CD14-positive monocyte (primary cell): ENCODE data around the gene C19orf85. TPM values are rescaled to one million over a fixed set of nuclear protein-coding genes. Genes with fewer than 3 reads are reported as not detected.
A peak's percentile ranks its signal among the peaks of the same experiment; 100 is the strongest.

ENCODE experiments used
- DNase-seq, 3 donors: peaks; one replicate each; pipeline ENCODE4 v3.0.0-alpha.2; 2011 to 2022
- H2AFZ ChIP-seq: 2 replicates; pipeline ENCODE4 v1.6.0; 2012; ENCODE audit warnings: mild to moderate bottlenecking, low read depth, low read length, inconsistent platforms; ENCODE audit not compliant: insufficient read depth, poor library complexity, severe bottlenecking
- H3K27ac ChIP-seq, 2 donors: 1 replicate in 1 of 2; 2 replicates in 1 of 2; pipeline ENCODE4 v1.5.1; 2012 to 2013; ENCODE audit warnings: low read length in 2 of 2, control low read depth in 1 of 2, inconsistent platforms in 1 of 2, low read depth in 1 of 2, mild to moderate bottlenecking in 1 of 2
- H3K27me3 ChIP-seq, 2 donors: one replicate each; pipeline versions ENCODE4 v1.6.0 to v1.6.1; 2011 to 2013; ENCODE audit warnings: low read length in 2 of 2; ENCODE audit not compliant: control insufficient read depth in 2 of 2, insufficient read depth in 2 of 2
- H3K36me3 ChIP-seq, 2 donors: replicated peaks in 1 of 2; 1 replicate in 1 of 2; 2 replicates in 1 of 2; pipeline versions ENCODE4 v1.5.1 to v1.6.1; 2012 to 2013; ENCODE audit warnings: low read length in 2 of 2, control low read depth in 1 of 2, inconsistent platforms in 1 of 2, mild to moderate bottlenecking in 1 of 2; ENCODE audit not compliant: insufficient read depth in 2 of 2, control insufficient read depth in 1 of 2
- H3K4me1 ChIP-seq, 2 donors: 1 replicate in 1 of 2; 2 replicates in 1 of 2; pipeline versions ENCODE4 v1.5.1 to v1.6.1; 2012 to 2013; ENCODE audit warnings: low read length in 2 of 2, control low read depth in 1 of 2, inconsistent platforms in 1 of 2, mild to moderate bottlenecking in 1 of 2, moderate library complexity in 1 of 2; ENCODE audit not compliant: insufficient read depth in 2 of 2, control insufficient read depth in 1 of 2
- H3K4me2 ChIP-seq: replicated peaks from 2 replicates; pipeline ENCODE3; 2012; ENCODE audit warnings: low read length, moderate library complexity, mild to moderate bottlenecking; ENCODE audit not compliant: poor library complexity, severe bottlenecking; ENCODE audit errors: extremely low read depth
- H3K4me3 ChIP-seq, 3 experiments: fragments of 200-600 bp in 1 of 3; sonication (generic) in 1 of 3; replicated peaks in 1 of 3; 1 replicate in 2 of 3; 2 replicates in 1 of 3; pipeline ENCODE4 v1.5.1; 2011 to 2013; ENCODE audit warnings: low read length in 3 of 3, mild to moderate bottlenecking in 3 of 3, control low read depth in 2 of 3, low read depth in 2 of 3, inconsistent platforms in 1 of 3, moderate library complexity in 1 of 3
- H3K79me2 ChIP-seq: 2 replicates; pipeline ENCODE4 v1.6.0; 2012; ENCODE audit warnings: mild to moderate bottlenecking, control low read depth, inconsistent platforms, low read length, moderate library complexity; ENCODE audit not compliant: insufficient read depth
- H3K9ac ChIP-seq: 2 replicates; pipeline ENCODE4 v1.6.0; 2017; ENCODE audit warnings: low read length, mild to moderate bottlenecking; ENCODE audit not compliant: insufficient read depth, poor library complexity, severe bottlenecking
- H3K9me3 ChIP-seq, 2 donors: replicated peaks in 1 of 2; 1 replicate in 1 of 2; 2 replicates in 1 of 2; pipeline versions ENCODE4 v1.5.1 to v1.6.1; 2012 to 2013; ENCODE audit warnings: low read length in 2 of 2, control low read depth in 1 of 2; ENCODE audit not compliant: control insufficient read depth in 1 of 2, insufficient read depth in 1 of 2
- H4K20me1 ChIP-seq: 2 replicates; pipeline ENCODE4 v1.6.0; 2012; ENCODE audit warnings: mild to moderate bottlenecking, low read length, control low read depth, moderate library complexity; ENCODE audit not compliant: insufficient read depth
- H3K27ac Mint-ChIP-seq, 7 donors: one replicate each; pipeline ENCODE4 v1.8.0; 2020; ENCODE audit warnings: mild to moderate bottlenecking in 7 of 7, mixed read lengths in 7 of 7, moderate library complexity in 6 of 7, inconsistent platforms in 2 of 7
- H3K27me3 Mint-ChIP-seq, 3 donors: one replicate each; pipeline ENCODE4 v1.8.0; 2021 to 2022; ENCODE audit warnings: low read depth in 3 of 3, mild to moderate bottlenecking in 3 of 3, mixed read lengths in 3 of 3, moderate library complexity in 3 of 3, inconsistent platforms in 1 of 3
- H3K36me3 Mint-ChIP-seq, 2 donors: one replicate each; pipeline ENCODE4 v1.8.0; 2020; ENCODE audit warnings: mixed read lengths in 2 of 2, inconsistent platforms in 1 of 2, mild to moderate bottlenecking in 1 of 2
- H3K4me1 Mint-ChIP-seq: one replicate; pipeline ENCODE4 v1.8.0; 2020; ENCODE audit warnings: mild to moderate bottlenecking, mixed read lengths
- H3K4me3 Mint-ChIP-seq, 2 donors: one replicate each; pipeline ENCODE4 v1.8.0; 2020; ENCODE audit warnings: mild to moderate bottlenecking in 2 of 2, mixed read lengths in 2 of 2, moderate library complexity in 1 of 2
- H3K9me3 Mint-ChIP-seq, 7 donors: one replicate each; pipeline ENCODE4 v1.8.0; 2020 to 2022; ENCODE audit warnings: mixed read lengths in 7 of 7, mild to moderate bottlenecking in 6 of 7, moderate library complexity in 6 of 7, inconsistent platforms in 2 of 7
- WGBS: methylation state at CpG from one replicate; pipeline ENCODE4 v1.1.5; 2013; ENCODE audit warnings: missing lambda C conversion rate; ENCODE audit not compliant: insufficient coverage; 5-methylcytosine and 5-hydroxymethylcytosine counted together
- intact Hi-C, 2 donors: fragments of 100-400 bp; cut with micrococcal nuclease; formaldehyde crosslinking; loops; one replicate each; pipeline versions ENCODE4 v1.15.0 to v1.15.1; 2023
- polyA plus RNA-seq, 3 donors: library from polyadenylated mRNA; depleted of rRNA in 1 of 3; unstranded in 2 of 3; stranded (reverse) in 1 of 3; fragments of 300-500 nt in 2 of 3; fragments of >200 nt in 1 of 3; fragmentation: Illumina TruSeq in 2 of 3; gene quantifications; 1 replicate in 2 of 3; 2 replicates in 1 of 3; pipeline ENCODE4 v1.2.3, GENCODE V29; 2012 to 2021
- TF ChIP-seq, protein P1 (sequence below): fragments of 200-600 bp; IDR thresholded peaks from one replicate; pipeline ENCODE4 v1.8.0; 2022; ENCODE audit warnings: antibody characterized with exemption, mild to moderate bottlenecking

C19orf85 gene
- polyA plus RNA-seq, 3 donors: not detected

DNA sequence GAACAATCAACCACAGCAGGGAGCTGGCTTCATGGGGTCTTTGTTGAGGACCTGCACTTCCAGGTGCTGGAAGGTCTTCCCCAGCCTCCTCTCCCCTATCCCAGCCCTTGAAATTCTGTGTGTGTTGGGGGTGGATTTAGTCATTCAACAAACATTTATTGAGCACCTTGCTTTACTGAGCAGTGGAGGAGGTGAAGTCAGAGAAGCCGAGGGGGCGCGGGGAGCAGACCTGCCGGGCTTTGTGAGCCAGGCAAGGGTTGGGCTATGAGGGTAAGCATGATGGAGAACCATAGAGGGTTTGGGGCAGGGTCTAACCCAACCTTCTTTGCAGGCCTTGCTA is 3.5 kb upstream of the C19orf85 start:
- H2AFZ ChIP-seq: peak overlapping the region; percentile 59
- Mint-ChIP-seq H3K36me3 (no peaks in the 10 kb centered on the region), H3K4me3 (no peak overlapping the region), H3K4me1 (peaks cover 3% of the 10 kb centered on the region), H3K27me3 (peaks cover 5 to 11% (median 10%) of the 10 kb centered on the region in 3 donors), H3K27ac (no peak overlapping the region), H3K9me3 (peaks cover 0 to 3% (median 0%) of the 10 kb centered on the region in 7 donors)
- no peak overlapping the region for H3K9ac ChIP-seq
- TF ChIP-seq, protein P1, sequence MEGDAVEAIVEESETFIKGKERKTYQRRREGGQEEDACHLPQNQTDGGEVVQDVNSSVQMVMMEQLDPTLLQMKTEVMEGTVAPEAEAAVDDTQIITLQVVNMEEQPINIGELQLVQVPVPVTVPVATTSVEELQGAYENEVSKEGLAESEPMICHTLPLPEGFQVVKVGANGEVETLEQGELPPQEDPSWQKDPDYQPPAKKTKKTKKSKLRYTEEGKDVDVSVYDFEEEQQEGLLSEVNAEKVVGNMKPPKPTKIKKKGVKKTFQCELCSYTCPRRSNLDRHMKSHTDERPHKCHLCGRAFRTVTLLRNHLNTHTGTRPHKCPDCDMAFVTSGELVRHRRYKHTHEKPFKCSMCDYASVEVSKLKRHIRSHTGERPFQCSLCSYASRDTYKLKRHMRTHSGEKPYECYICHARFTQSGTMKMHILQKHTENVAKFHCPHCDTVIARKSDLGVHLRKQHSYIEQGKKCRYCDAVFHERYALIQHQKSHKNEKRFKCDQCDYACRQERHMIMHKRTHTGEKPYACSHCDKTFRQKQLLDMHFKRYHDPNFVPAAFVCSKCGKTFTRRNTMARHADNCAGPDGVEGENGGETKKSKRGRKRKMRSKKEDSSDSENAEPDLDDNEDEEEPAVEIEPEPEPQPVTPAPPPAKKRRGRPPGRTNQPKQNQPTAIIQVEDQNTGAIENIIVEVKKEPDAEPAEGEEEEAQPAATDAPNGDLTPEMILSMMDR: peak; percentile 66
- no peaks in the 10 kb centered on the region for H4K20me1 ChIP-seq
- H3K4me3 ChIP-seq: no peak overlapping the region
- no peak overlapping the region for H3K27ac ChIP-seq
- H3K9me3 ChIP-seq: no peaks in the 10 kb centered on the region
- H3K4me1 ChIP-seq: no peaks in the 10 kb centered on the region
- no peaks in the 10 kb centered on the region for H3K36me3 ChIP-seq
- intact Hi-C loops: loop anchor here (5.0 kb wide), 1 partner anchor 34 kb away; no protein-coding TSS in a partner anchor
- H3K27me3 ChIP-seq: no peaks in the 10 kb centered on the region
- H3K79me2 ChIP-seq: no peaks in the 10 kb centered on the region
- H3K4me2 ChIP-seq: no peak overlapping the region
- 61% methylated on average over 3 of the region's 4 CpGs for WGBS
- no peak for DNase-seq

DNA sequence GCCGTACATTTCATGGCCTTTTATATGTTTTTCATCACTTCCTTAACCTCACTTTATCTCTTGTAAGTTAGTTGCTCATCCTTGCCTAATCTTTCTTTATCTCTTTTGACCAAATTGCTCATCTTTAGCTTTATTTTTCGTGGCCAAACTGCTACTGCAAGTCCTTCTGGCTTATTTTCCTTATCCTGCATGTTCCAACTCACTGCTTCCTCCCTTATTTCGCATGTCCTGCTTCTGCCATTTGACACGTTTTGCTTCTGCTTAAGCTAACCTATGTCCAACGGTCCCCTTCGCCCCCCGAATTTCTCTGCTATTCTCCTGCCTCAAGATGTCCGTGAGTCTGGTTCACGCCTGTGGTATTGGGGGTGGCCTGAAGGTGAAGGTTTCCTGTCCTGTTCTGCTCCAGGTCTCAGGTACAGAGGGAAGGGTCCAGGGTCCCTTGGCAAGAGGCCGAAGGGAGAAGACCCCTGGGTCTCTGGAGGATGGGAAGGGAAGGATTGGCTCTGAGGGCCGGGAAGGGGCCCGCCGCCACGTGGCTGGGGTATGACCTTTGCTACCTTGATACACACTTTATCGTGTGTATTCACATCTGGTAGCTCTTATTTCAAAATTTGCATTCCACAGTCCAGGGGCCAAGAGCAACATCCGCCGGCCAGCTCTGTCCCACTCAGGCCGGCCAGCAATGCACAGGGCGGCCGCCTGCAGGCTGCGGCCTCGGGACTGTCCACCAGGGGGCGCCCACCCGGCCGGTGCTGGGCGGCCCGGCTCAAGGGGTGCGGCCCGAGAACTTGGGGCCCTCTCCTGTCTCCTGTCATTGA is 2.9 kb upstream of the C19orf85 start:
- Histone ChIP-seq H4K20me1 (no peaks in the 10 kb centered on the region), H3K9me3 (no peaks in the 10 kb centered on the region), H3K27ac (no peak overlapping the region), H3K4me2 (no peak overlapping the region), H2AFZ (peak overlapping the region; percentile 59), H3K4me3 (no peak overlapping the region), H3K79me2 (no peaks in the 10 kb centered on the region), H3K27me3 (no peaks in the 10 kb centered on the region), H3K9ac (no peak overlapping the region), H3K36me3 (no peaks in the 10 kb centered on the region), H3K4me1 (peaks cover under 1 to 5% of the 10 kb centered on the region in 2 donors)
- peak; percentile 49 to 64 (median 55) for DNase-seq
- WGBS: 34% methylated on average over 18 of the region's 29 CpGs
- Mint-ChIP-seq H3K4me1 (peaks cover 4% of the 10 kb centered on the region), H3K27me3 (peaks cover 5 to 11% (median 10%) of the 10 kb centered on the region in 3 donors), H3K27ac (peak overlapping the region in 1 of 7 donors; percentile 75), H3K36me3 (no peaks in the 10 kb centered on the region), H3K4me3 (no peak overlapping the region), H3K9me3 (peaks cover 0 to 3% (median 0%) of the 10 kb centered on the region in 7 donors)
- TF ChIP-seq, protein P1: peak; percentile 99
- intact Hi-C loops: loop anchor here (5.0 kb wide), 1 partner anchor 35 kb away; no protein-coding TSS in a partner anchor
